ENCODE results near the gene NOD1.

The NOD1 gene

GRCh38 chr7:30468791-30469190 is 9.8 kb downstream of the NOD1 start:
- no peak for DNase-seq

- DNase-seq = no peak
Observed at GRCh38 chr7:30468041-30468440, 10.5 kb downstream of the NOD1 start.

GRCh38 chr7:30467271-30467670 is 11.3 kb downstream of the NOD1 start:
- no peak for DNase-seq

- no peak for DNase-seq
Observed at GRCh38 chr7:30466266-30466665, 12.3 kb downstream of the NOD1 start.

GRCh38 chr7:30465811-30466180 is 12.8 kb downstream of the NOD1 start:
- DNase-seq = no peak

- peak; percentile 9 for DNase-seq
Observed at GRCh38 chr7:30465046-30465810, 13.4 kb downstream of the NOD1 start.

GRCh38 chr7:30464231-30464671 is 14.3 kb downstream of the NOD1 start:
- DNase-seq = no peak

GRCh38 chr7:30463405-30464145 is 15.0 kb downstream of the NOD1 start:
- no peak for DNase-seq

GRCh38 chr7:30462179-30462578 is 16.4 kb downstream of the NOD1 start:
- DNase-seq = no peak

GRCh38 chr7:30460246-30460633 is 18.3 kb downstream of the NOD1 start:
- no peak for DNase-seq

- DNase-seq = no peak
Observed at GRCh38 chr7:30459591-30460245, 18.9 kb downstream of the NOD1 start.

GRCh38 chr7:30458311-30458710 is 20.3 kb downstream of the NOD1 start:
- DNase-seq = no peak

- DNase-seq = no peak
Observed at GRCh38 chr7:30453921-30454320, 24.7 kb downstream of the NOD1 start.

GRCh38 chr7:30453016-30453415 is 25.6 kb downstream of the NOD1 start:
- DNase-seq = no peak

GRCh38 chr7:30452280-30452930 is 26.2 kb downstream of the NOD1 start:
- DNase-seq = no peak

GRCh38 chr7:30451539-30452279 is 26.9 kb downstream of the NOD1 start:
- no peak for DNase-seq

- no peak for DNase-seq
Observed at GRCh38 chr7:30450983-30451497, 27.5 kb downstream of the NOD1 start.

- no peak for DNase-seq
Observed at GRCh38 chr7:30450240-30450982, 28.2 kb downstream of the NOD1 start.

GRCh38 chr7:30448461-30449189 is 30.0 kb downstream of the NOD1 start:
- peak; percentile 37 for DNase-seq

GRCh38 chr7:30447466-30447865 is 31.1 kb downstream of the NOD1 start:
- DNase-seq = no peak

- DNase-seq = no peak
Observed at GRCh38 chr7:30446266-30446665, 32.3 kb downstream of the NOD1 start.
